ENCODE measurements around the gene DGCR8. TPM values are rescaled to one million over a fixed set of nuclear protein-coding genes. Genes with fewer than 3 reads are reported as not detected.

The DGCR8 gene
- total RNA-seq, 1 donor from 2014 or later: 15.4 TPM

GRCh38 chr22:20046730-20047129, 33.3 kb upstream of the DGCR8 start:
- intact Hi-C loops (cut with DNase I): no loop called here
- ATAC-seq (ENCODE audit: poor library complexity): no peak

DNA sequence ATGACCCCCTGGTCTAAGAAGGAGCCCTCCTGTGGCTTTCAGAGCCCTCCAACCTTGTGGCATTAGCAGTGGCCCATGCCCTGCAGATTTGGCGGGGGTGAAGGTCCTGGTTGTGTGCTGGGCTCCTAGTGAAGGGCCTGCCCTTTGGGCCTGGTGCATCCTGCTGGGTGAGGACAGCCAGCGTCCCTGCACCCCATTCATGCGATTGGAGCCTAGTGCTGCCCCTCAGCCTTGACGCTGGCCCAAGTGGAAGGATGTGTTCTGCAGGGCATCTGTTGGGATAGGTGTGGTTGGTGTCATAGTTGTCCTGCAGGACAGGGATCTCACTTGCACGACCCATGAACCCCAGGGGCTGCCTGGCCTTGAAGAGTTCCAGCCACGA, 28.1 kb upstream of the DGCR8 start:
- DNase-seq (no peak), ATAC-seq (ENCODE audit: poor library complexity) (no peak)

More at GRCh38 chr22:20046730-20047129, 33.3 kb upstream of the DGCR8 start:
- DNase-seq: no peak

GRCh38 chr22:20052309-20053259, 27.5 kb upstream of the DGCR8 start:
- DNase-seq (no peak), ATAC-seq (ENCODE audit: poor library complexity) (peak; percentile 36)
- intact Hi-C loops (cut with DNase I): no loop called here

More for the DNA sequence above, 28.1 kb upstream of the DGCR8 start:
- intact Hi-C loops (cut with DNase I): no loop called here

DNA sequence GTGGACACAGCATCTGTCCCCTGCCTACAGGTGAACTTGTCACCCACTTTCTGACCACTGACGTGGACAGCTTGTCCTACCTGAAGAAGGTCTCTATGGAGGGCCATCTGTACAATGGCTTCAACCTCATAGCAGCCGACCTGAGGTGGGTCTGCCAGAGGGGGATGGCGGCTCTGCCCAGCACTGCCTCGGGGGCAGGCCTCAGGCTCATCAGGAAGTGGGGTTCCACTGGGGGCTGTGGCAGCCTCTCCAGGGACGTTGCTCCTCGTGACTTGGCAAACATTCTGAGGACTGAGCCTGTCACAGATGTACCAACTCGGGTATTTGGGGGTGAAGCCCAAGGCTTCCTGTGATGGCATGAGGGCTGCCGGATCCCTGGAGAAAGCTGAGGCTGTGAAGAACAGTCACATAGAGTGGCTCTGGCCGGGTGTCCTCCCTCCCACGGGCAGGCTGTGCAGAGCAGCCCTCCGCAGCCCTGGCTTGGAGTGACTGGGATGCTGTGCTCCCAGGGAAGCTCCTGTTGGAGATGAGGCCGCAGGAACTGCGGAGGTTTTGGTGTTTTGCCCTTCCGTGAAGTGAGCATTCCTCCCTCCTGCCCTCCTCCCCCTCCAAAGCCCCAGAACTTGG, 26.5 kb upstream of the DGCR8 start:
- no peak for DNase-seq
- no peak for ATAC-seq (ENCODE audit: poor library complexity)
- intact Hi-C loops (cut with DNase I): no loop called here

DNA sequence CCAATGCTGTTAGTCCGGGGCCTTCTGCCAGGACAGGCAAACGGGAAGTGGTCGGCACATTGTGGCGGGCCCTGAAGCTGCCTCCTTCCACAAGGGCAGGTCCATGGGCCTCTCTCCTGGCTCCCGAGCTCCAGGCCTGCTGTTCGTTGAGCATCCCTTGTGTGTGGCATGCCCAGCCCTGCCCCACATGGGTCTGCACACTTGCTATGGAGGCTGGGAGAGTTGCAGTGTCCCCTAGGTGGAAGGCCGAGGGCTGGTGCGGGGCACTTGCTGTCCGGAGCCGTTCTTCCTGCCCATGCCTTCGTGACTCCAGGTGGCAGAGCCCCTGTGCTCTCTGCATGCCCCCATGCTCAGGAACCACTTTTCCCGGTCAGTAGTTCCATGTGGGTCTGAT, 26.0 kb upstream of the DGCR8 start:
- ATAC-seq (ENCODE audit: poor library complexity) (peak; percentile 26), DNase-seq (no peak)
- intact Hi-C loops (cut with DNase I): no loop called here

DNA sequence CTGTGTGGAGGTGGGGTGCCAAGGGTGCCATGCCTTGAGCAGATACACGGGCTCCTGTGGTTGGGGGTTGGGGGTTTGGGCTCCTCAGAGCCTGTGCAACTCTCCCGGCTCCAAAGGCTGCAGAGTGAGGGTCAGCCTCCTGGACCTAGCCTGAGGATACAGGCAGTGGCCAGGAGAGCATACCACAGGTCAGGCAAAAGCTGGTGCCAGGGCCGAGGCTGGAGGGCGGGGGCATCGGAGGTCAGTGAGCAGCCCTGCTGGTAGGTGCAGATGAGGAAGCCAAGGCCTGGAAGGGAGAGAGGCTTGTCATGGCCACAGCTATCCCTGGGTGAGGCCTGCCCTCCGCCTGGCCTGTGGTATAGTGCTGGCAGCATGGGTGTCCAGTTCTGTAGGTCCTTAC, 25.6 kb upstream of the DGCR8 start:
- DNase-seq: no peak
- intact Hi-C loops (cut with DNase I): no loop called here
- ATAC-seq (ENCODE audit: poor library complexity): peak; percentile 19

GRCh38 chr22:20055144-20055543, 24.9 kb upstream of the DGCR8 start:
- intact Hi-C loops (cut with DNase I): no loop called here
- no peak for DNase-seq
- no peak for ATAC-seq (ENCODE audit: poor library complexity)

GRCh38 chr22:20055654-20056053, 24.4 kb upstream of the DGCR8 start:
- no peak for ATAC-seq (ENCODE audit: poor library complexity)
- intact Hi-C loops (cut with DNase I): no loop called here
- no peak for DNase-seq

DNA sequence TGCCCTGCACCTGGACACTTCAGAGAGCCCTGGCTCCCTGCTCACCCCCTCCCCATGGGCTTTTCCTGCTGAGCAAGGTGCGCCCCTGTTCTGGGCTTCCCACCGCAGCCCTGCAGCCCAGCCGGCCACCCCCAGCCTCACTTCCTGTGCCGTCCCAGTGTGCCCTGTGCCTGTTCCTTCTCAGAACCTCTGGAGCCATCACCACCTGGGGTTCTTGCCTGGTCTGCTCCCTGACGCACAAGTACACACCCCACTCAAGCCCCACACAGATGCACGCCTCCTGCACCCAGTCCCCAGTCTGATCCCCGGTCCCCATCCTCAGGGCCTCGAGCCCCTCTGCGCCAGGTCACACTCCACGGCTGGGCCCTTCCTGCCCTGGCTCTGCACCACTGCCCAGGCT, 23.9 kb upstream of the DGCR8 start:
- no peak for DNase-seq
- intact Hi-C loops (cut with DNase I): no loop called here
- no peak for ATAC-seq (ENCODE audit: poor library complexity)

DNA sequence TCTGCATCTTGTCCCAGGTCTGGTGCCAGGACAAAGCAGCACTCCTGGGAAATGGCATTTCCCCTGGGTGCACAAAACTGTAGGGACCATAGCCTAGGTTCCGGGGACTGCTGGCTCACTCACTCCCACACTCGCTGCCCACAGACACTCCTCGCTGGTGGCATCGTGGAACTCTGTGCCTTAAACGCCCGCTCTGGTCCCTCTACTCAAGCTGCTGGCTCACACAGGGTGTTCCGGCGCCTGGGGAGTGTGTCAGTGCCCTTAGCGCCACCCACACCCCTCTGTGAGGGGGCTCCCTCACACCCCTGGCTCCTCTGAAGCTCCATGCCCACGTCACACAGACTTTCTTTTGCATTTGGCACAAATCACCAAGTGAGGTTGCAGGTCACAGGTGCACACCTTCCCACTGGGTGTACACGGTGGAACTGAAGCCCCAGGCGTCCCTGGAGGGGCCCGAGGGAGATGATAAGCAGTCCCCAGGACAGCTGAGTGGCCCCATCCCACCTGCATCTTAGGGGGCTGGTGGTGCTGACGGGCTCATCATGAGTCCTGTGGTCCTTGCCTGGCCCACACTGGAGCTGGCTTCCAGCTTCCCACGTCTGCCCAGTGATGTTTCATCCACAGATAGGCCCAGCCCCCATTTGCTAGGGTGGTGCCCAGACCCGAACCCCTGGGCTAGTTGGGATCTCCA, 23.2 kb upstream of the DGCR8 start:
- ATAC-seq (ENCODE audit: poor library complexity): no peak
- DNase-seq: no peak
- intact Hi-C loops (cut with DNase I): no loop called here

GRCh38 chr22:20057596-20058268, 22.3 kb upstream of the DGCR8 start:
- no peak for ATAC-seq (ENCODE audit: poor library complexity)
- no peak for DNase-seq
- intact Hi-C loops (cut with DNase I): no loop called here

DNA sequence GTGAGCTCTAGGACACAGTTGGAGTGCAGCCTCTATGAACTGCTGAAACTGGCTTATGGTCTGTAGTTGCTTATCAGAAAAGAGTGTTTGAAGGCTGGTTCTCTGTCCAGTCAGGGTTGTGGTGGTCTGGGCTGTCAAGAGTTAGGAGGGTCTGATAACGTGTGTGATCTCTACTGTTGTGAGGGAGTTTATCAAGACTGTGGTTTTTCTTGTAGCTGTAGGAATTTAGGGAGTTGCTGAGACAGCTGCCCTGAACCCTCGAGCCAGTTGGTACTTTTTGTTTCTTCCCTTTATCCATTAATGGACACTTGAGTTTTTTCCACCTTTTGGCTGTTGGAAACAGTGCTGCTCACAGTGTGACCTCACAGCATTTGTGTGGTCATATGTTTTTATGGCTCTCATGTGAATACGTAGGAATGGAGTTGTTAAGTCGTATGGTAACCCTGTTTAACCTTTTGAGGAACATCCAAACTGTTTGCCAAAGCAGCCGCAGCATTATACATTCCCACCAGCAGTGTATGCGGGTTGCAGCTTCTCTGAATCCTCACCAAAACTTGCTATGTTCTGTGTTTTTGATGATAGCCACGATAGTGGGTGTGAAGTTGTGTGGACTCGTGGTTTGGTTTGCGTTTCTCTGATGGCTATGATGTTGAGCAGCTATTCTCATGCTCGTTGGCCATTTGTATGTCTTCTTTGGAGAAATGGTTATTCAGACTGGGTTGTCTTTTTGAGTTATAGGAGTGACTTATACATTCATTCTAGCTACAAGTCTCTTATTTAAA, 20.9 kb upstream of the DGCR8 start:
- DNase-seq (no peak), ATAC-seq (ENCODE audit: poor library complexity) (no peak)
- intact Hi-C loops (cut with DNase I): no loop called here

DNA sequence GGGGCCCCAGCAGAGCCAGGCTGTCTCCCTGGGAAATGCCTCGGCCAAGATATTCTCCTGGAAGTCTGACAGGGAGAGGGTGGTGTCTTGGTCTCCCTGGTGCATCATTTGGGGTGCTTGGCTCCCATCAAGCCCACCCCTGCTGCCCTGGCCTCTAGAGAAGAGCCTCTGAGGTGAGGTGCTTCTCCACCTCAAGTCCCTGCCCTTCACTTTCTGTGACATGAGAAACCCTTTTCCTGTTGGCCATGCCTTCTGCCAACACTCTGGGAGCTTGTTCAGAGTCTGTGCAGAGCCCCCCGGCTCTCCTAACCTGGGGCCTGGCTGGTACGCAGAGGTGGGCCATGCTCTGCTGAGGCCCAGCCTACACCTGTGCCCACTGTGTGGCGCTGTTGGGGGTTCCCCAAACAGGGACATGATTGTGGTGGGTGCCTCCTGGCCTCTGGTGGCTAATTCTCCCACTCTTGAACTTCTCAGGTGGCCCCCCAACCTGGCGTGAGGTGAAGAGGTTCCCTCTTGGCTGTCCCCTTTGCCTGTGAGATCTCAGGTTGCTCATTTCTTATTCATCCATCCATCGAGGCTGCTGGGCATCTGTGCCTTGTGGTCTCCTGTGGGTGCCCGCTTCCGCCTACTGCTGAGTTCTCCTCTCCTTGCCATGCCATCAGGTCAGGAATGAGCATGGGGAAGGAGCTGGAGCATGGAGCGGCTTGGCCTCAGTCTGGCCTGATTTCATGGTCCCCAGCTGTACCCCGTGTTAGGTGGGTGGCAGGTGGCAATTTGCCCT, 19.2 kb upstream of the DGCR8 start:
- no peak for ATAC-seq (ENCODE audit: poor library complexity)
- intact Hi-C loops (cut with DNase I): no loop called here
- DNase-seq: no peak

DNA sequence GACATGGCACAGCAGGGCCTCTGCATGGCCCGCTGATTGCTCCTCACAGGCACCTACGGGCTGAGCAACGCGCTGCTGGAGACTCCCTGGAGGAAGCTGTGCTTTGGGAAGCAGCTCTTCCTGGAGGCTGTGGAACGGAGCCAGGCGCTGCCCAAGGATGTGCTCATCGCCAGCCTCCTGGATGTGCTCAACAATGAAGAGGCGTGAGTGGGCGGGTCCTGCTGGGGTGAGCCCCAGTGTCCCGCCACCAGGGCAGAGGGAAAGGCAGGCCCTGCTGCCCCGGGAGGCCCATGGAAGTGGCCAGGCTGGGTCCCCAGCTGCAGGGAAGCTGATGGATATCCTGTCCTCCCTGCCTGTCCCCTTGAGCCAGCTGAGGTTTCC, 18.6 kb upstream of the DGCR8 start:
- intact Hi-C loops (cut with DNase I): no loop called here
- ATAC-seq (ENCODE audit: poor library complexity): peak; percentile 14
- no peak for DNase-seq

DNA sequence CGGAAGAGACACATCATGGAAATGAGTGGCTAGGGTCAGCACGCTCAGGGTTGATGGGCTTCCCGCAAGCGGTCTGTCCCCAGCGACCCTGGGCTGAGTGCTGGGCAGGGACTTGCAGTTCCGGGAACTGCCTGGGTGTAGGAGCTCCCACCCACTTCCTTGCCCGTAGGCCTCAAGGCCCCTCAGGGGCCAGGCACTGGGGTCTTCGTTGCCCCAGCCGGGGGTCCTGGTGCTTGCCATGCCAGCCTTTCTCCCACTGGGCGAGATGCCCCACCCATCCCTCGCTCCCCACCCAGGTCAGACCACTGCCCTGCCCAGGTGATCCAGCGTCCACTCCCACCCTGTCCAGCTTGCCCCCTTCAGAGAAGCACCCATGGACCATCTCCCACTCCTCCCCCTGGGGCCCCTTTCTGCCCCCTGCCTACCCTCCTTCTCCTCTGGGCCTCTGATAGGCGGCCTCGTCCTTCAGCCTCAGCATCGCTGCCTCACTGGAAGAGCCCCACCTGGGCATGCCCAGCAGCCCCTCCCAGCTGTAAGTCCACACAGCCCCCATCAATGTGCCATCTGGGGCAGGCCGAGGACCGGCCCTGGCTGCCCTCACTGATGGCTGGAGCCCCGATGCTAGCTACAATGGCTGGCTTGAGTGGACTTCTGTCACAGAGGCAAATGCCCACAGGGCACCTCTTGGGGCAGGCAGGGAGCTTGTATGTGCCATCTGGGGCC, 17.8 kb upstream of the DGCR8 start:
- DNase-seq: no peak
- intact Hi-C loops (cut with DNase I): no loop called here
- ATAC-seq (ENCODE audit: poor library complexity): no peak

DNA sequence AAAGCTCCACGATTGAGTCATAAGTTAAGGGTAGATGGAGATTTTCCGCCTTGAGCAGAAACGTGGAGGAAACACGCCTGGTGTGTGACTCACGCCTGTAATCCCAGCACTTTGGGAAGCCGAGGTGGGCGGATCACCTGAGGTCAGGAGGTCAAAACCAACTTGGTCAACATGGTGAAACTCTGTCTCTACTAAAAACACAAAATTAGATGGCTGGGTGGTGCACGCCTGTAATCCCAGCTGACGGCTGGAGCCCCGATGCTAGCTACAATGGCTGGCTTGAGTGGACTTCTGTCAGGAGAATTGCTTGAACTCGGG, 17.3 kb upstream of the DGCR8 start:
- intact Hi-C loops (cut with DNase I): no loop called here
- ATAC-seq (ENCODE audit: poor library complexity) (no peak), DNase-seq (no peak)

Data from Right ventricle myocardium superior (tissue), 1 donor.